ENCODE data around the gene CHURC1. TPM values are rescaled to one million over a fixed set of nuclear protein-coding genes. Genes with fewer than 3 reads are reported as not detected.

CHURC1 gene
- total RNA-seq, 1 experiment from 2014 or later: 61.9 TPM

DNA sequence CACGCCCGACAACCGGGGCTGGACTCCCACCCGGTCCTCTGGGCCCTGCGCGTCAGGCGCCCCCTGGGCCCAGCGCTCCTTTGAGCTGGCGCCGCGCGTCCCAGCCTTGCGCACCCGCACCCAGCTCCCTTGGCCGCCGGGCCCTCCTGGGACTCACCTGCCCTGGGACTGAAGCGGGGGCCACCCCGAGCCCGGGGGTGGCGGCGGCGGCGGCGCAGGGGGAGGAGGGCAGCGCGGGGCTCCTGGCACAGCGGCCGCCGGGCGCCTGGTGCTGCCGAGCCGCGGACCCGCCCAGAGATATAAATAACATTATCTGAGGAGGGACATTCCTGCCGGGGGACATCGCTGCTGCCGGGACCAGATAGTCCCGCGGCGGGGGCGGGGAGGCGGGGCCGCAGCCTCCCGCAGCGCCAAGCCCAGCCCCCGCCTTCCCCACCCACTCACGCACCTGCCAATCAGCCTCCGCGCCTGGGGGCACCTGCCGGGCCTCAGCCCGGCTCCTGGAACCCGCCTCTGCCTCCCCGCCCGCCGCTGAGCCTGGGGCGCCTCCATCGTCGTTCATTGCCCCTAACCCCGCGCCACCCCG is 34.5 kb upstream of the CHURC1 start, which contains the start of gene SPTB:
TSS of gene SPTB (minus strand) at position 273 of the 586 bp plus-strand sequence. CDS start 56,813 bp downstream, outside the sequence.
- intact Hi-C loops (cut with micrococcal nuclease; ENCODE audit: unreplicated experiment): loop anchor here (10.0 kb wide), 1 partner anchor 525 kb away; no protein-coding TSS in a partner anchor
- no peaks in the 10 kb centered on the region for H3K9me3 ChIP-seq (ENCODE audit: low read depth, low read length, poor library complexity, severe bottlenecking)
- H3K4me1 ChIP-seq (ENCODE audit: insufficient read depth, low read length, poor library complexity, severe bottlenecking): no peaks in the 10 kb centered on the region
- CTCF ChIA-PET: interaction anchor here (0.6 to 1.6 kb wide), 6 partner anchors 9 to 439 kb away, joined by 3 to 8 read pairs (median 4); no protein-coding TSS in a partner anchor
- DNase-seq (ENCODE audit: low spot score): peak; percentile 28
- no peak within 1 kb of the TSS for H3K27ac ChIP-seq (ENCODE audit: low read depth, low read length, poor library complexity, severe bottlenecking)
- peaks cover 71% of the 10 kb centered on the region for H3K27me3 ChIP-seq (replicated peaks; ENCODE audit: insufficient read depth, low read depth, low read length, poor library complexity)
- H3K4me3 ChIP-seq (ENCODE audit: low read depth, low read length, poor library complexity, severe bottlenecking): peak within 1 kb of the TSS; percentile 62
- no peak for TF ChIP-seq EZH2 (IDR thresholded peaks at IDR 0.05; ENCODE audit: borderline replicate concordance, low read depth, low read length, poor library complexity, severe bottlenecking)
- TF ChIP-seq, protein P1, sequence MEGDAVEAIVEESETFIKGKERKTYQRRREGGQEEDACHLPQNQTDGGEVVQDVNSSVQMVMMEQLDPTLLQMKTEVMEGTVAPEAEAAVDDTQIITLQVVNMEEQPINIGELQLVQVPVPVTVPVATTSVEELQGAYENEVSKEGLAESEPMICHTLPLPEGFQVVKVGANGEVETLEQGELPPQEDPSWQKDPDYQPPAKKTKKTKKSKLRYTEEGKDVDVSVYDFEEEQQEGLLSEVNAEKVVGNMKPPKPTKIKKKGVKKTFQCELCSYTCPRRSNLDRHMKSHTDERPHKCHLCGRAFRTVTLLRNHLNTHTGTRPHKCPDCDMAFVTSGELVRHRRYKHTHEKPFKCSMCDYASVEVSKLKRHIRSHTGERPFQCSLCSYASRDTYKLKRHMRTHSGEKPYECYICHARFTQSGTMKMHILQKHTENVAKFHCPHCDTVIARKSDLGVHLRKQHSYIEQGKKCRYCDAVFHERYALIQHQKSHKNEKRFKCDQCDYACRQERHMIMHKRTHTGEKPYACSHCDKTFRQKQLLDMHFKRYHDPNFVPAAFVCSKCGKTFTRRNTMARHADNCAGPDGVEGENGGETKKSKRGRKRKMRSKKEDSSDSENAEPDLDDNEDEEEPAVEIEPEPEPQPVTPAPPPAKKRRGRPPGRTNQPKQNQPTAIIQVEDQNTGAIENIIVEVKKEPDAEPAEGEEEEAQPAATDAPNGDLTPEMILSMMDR (conservative IDR thresholded peaks at IDR 0.05; ENCODE audit: low read depth, low read length): no peak
- POLR2A ChIA-PET (ENCODE audit: low non-redundant PET): no interaction called here
- BruUV-seq (replicated peaks): no TSS peak
- H3K36me3 ChIP-seq (ENCODE audit: insufficient read depth, low read length, poor library complexity, severe bottlenecking): no peaks in the 10 kb centered on the region

DNA sequence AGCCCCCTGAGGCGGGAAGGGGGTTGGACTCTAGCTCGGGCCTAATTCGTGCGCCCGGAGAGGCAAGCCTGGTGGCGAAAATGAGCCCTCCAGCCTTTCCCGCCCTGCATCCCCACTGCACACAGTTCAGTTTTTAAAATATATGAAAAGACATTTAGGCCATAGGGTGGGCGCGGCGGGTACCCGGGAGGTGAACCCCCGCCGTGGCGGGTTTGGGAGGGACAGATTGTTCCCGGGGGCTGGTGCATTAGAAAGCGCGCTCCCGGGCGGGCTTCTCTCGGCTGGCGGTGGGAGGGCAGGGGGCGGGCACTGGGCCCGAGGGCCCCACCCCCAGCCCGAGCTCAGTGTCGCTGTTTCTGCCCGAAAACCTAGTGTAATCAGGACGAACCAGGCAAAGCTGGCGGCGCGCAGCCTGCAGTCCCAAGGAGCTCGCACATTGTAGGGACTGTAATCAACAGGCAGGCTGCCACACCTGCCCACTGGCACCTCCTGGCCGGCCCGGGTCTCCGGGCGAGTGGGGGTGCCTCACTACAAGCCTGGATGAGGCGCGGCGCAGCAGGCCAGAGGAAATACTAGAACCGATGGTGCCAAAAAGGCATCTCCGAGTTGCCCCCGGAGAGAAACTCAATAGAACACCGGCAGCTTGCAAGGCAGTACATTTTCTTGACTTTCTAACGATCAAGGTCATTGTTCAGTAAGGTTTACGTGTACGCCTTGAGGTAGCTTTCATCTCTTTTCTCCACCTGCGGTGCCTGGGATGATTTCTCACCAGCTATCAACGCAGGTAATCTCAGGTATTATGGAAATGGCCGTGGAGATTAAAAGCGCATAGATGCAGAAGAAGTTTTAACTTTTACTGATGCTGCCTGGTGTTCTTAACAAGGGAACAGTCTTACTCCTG is 33.8 kb upstream of the CHURC1 start:
- no peaks in the 10 kb centered on the region for H3K4me1 ChIP-seq (ENCODE audit: insufficient read depth, low read length, poor library complexity, severe bottlenecking)
- BruUV-seq (replicated peaks): no TSS peak
- H3K9me3 ChIP-seq (ENCODE audit: low read depth, low read length, poor library complexity, severe bottlenecking): no peaks in the 10 kb centered on the region
- ChIA-PET CTCF (interaction anchor here (0.6 to 0.7 kb wide), 2 partner anchors 119 to 175 kb away, joined by 4 read pairs; no protein-coding TSS in a partner anchor), POLR2A (ENCODE audit: low non-redundant PET) (no interaction called here)
- TF ChIP-seq EZH2 (IDR thresholded peaks at IDR 0.05; ENCODE audit: borderline replicate concordance, low read depth, low read length, poor library complexity, severe bottlenecking): no peak
- TF ChIP-seq, protein P1 (conservative IDR thresholded peaks at IDR 0.05; ENCODE audit: low read depth, low read length): no peak
- H3K4me3 ChIP-seq (ENCODE audit: low read depth, low read length, poor library complexity, severe bottlenecking): peak overlapping the region; percentile 62
- DNase-seq (ENCODE audit: low spot score): peak; percentile 77
- no peak overlapping the region for H3K27ac ChIP-seq (ENCODE audit: low read depth, low read length, poor library complexity, severe bottlenecking)
- intact Hi-C loops (cut with micrococcal nuclease; ENCODE audit: unreplicated experiment): loop anchor here (10.0 kb wide), 1 partner anchor 526 kb away; no protein-coding TSS in a partner anchor
- H3K36me3 ChIP-seq (ENCODE audit: insufficient read depth, low read length, poor library complexity, severe bottlenecking): no peaks in the 10 kb centered on the region
- peaks cover 73% of the 10 kb centered on the region for H3K27me3 ChIP-seq (replicated peaks; ENCODE audit: insufficient read depth, low read depth, low read length, poor library complexity)

DNA sequence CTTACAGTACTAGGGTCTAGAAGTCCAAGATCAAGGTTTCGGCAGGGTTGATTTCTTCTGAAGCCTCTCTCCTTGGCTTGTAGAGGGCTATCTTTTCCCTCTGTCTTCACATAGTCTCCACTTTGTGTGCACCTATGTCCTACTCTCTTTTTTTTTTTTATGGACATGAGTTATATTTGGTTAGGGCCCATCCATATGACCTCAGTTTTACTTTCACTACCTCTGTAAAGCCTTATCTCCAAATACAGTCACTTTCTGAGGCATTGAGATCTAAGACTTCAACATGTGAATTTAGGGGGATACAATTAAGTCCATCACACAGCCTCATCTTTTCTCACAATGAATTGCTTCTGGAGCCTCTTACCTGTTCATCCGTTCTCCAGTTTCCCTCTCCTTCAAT is 28.7 kb upstream of the CHURC1 start:
- intact Hi-C loops (cut with micrococcal nuclease; ENCODE audit: unreplicated experiment): loop anchor here (10.0 kb wide), 1 partner anchor 531 kb away; no protein-coding TSS in a partner anchor
- peaks cover 67% of the 10 kb centered on the region for H3K27me3 ChIP-seq (replicated peaks; ENCODE audit: insufficient read depth, low read depth, low read length, poor library complexity)
- no peaks in the 10 kb centered on the region for H3K4me1 ChIP-seq (ENCODE audit: insufficient read depth, low read length, poor library complexity, severe bottlenecking)
- no peak overlapping the region for H3K27ac ChIP-seq (ENCODE audit: low read depth, low read length, poor library complexity, severe bottlenecking)
- POLR2A ChIA-PET (ENCODE audit: low non-redundant PET): no interaction called here
- no peaks in the 10 kb centered on the region for H3K36me3 ChIP-seq (ENCODE audit: insufficient read depth, low read length, poor library complexity, severe bottlenecking)
- TF ChIP-seq, protein P1 (conservative IDR thresholded peaks at IDR 0.05; ENCODE audit: low read depth, low read length): no peak
- no peak for TF ChIP-seq EZH2 (IDR thresholded peaks at IDR 0.05; ENCODE audit: borderline replicate concordance, low read depth, low read length, poor library complexity, severe bottlenecking)
- CTCF ChIA-PET: no interaction called here
- no peak overlapping the region for H3K4me3 ChIP-seq (ENCODE audit: low read depth, low read length, poor library complexity, severe bottlenecking)
- DNase-seq (ENCODE audit: low spot score): no peak
- no TSS peak for BruUV-seq (replicated peaks)
- no peaks in the 10 kb centered on the region for H3K9me3 ChIP-seq (ENCODE audit: low read depth, low read length, poor library complexity, severe bottlenecking)

All from A673 (cell line).